GM12872 (cell line): ENCODE data around the gene NID2.

Experiments used
- TF ChIP-seq, protein P1 (sequence below): IDR thresholded peaks from 3 replicates; pipeline ENCODE4 v1.5.1; 2011; ENCODE audit warnings: low read depth, mild to moderate bottlenecking, low read length, moderate library complexity; ENCODE audit not compliant: insufficient read depth

The NID2 gene

GRCh38 chr14:52080158-52080800 lies 11.4 kb upstream of the NID2 start:
- TF ChIP-seq, protein P1, sequence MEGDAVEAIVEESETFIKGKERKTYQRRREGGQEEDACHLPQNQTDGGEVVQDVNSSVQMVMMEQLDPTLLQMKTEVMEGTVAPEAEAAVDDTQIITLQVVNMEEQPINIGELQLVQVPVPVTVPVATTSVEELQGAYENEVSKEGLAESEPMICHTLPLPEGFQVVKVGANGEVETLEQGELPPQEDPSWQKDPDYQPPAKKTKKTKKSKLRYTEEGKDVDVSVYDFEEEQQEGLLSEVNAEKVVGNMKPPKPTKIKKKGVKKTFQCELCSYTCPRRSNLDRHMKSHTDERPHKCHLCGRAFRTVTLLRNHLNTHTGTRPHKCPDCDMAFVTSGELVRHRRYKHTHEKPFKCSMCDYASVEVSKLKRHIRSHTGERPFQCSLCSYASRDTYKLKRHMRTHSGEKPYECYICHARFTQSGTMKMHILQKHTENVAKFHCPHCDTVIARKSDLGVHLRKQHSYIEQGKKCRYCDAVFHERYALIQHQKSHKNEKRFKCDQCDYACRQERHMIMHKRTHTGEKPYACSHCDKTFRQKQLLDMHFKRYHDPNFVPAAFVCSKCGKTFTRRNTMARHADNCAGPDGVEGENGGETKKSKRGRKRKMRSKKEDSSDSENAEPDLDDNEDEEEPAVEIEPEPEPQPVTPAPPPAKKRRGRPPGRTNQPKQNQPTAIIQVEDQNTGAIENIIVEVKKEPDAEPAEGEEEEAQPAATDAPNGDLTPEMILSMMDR: no peak

DNA sequence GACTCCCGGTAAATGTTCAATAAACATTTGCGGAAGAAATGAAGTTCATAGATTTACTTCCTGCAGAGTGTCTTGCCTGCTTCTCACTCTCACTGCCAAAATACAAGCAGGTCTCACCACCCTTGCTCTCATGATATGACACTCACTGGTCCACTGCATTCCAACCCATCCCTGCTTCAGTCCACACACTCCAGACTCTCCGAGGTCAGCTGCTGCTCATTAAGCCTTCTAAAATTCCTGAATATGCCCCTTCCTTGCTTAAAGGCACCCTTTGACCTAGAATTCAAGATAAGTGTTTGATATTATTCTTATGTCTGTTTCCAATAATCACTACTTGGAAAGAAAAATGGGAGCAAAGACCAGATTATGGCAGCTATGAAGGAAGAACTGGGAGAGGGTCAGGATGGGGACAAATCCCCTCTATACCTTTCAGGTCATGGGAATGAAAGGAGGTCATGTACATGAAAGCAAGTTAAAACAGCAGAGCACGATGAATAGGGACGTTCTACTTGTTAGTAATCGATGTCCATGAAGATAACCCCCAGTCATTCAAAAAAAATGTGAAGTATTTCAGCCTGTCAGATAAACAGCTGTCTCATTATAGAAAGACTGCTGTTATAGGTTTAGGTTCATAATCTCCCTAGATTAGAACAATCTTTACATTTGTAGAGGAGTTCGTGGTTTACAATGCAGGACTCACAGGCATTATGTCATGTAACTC lies 10.5 kb upstream of the NID2 start:
- TF ChIP-seq, protein P1: no peak

DNA sequence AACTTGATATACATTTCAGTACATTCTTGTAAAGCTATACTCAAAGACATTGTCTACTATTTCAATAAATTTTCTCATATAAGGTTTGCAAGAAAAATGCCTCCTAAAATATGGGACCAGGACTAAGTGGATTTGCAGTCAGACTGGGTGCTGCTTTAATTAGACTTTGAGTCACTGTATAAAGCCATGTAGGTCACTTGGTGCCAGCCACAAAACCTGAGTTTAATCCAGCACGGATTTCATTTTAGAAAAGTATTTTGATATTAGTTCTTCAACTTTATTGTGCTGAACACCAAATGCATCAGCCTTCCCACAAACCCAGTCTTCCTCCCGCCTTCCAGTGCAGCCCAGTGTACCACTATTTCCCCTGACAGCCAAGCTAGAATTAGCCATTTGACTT lies 9.9 kb upstream of the NID2 start:
- TF ChIP-seq, protein P1: no peak

DNA sequence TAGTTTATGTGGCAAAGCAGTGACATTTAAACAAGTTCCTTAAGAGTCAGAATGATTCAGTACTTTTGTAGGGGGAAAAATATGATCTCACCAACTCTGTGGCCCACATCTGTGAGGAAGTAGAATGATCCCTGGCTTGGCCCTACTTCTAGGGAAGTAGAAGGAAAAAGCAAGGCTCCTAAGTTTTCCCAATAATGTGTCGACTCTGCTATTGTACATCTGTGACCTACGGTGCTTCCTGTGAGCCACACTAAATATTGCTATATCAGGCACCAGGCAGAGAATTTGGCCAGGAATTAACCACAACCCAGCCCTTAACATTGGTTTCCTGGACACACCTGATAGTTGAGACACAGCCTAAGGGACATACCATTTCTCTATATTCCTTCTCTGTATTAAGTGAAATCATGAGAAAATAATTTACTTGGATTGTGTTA lies 9.3 kb upstream of the NID2 start:
- TF ChIP-seq, protein P1: no peak

- TF ChIP-seq, protein P1: no peak
Observed at GRCh38 chr14:52077256-52077979, 8.6 kb upstream of the NID2 start.

DNA sequence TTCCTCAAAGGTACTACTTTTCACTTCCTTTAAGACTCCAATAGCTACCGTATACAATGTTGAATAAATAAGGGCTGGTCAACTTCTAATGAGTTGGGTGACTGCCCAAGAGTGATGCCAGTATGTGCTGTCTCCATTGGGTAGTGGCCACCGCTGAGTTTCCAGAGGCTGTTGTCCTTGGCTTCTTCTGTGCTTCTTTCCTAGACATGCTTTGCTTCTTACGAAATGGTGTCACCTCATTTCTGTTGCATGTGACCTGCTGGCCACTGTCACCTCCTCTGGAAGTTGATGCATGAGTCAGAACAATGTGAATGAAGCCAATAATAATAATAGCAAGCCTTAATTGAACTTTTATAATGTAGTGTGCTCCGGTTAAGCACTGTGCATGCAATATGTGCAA lies 7.5 kb upstream of the NID2 start:
- TF ChIP-seq, protein P1: no peak

GRCh38 chr14:52075371-52075770 lies 6.5 kb upstream of the NID2 start:
- TF ChIP-seq, protein P1: no peak
